ENCODE results near the gene ZNF423. TPM values are rescaled to one million over a fixed set of nuclear protein-coding genes. Genes with fewer than 3 reads are reported as not detected.

The ZNF423 gene
- total RNA-seq, 6 experiments from 2014 or later = 0.43 to 1.2 (median 0.89) TPM

DNA sequence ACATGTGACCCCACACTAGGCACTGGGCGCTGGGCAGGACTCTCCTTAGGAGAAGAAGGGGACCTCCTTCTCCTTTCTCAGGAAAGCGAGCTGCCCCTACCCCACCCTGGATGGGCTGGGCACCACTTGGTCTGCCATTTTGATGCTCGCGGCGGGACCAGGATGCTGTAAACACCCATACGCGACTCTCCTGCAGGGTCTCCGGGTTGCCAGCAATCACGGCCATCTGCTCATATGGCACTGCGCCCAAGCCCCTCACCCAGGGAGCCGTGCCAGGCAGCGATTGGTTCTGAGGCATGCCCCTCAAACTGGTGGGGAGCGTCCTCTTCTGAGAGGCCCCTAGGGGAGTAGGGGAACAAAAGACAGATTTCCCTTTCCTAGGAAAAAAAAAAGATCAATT, 383.3 kb downstream of the ZNF423 start:
- Histone ChIP-seq H3K36me3 (no peaks in the 10 kb centered on the region), H3K9me3 (no peaks in the 10 kb centered on the region), H3K4me3 (no peak overlapping the region), H3K27ac (no peak overlapping the region), H3K27me3 (no peaks in the 10 kb centered on the region), H3K4me1 (peaks cover 0 to 10% (median 4%) of the 10 kb centered on the region in 4 donors)
- peak in 1 of 3 donors; percentile 44 for DNase-seq
- ATAC-seq = no peak
- WGBS (ENCODE audit: insufficient coverage, low coverage, low lambda C conversion rate, missing lambda C conversion rate) = 100% methylated on average over 1 of the region's 13 CpGs
- no peak for TF ChIP-seq POLR2A (IDR thresholded peaks at IDR 0.05)
- TF ChIP-seq, protein P1, sequence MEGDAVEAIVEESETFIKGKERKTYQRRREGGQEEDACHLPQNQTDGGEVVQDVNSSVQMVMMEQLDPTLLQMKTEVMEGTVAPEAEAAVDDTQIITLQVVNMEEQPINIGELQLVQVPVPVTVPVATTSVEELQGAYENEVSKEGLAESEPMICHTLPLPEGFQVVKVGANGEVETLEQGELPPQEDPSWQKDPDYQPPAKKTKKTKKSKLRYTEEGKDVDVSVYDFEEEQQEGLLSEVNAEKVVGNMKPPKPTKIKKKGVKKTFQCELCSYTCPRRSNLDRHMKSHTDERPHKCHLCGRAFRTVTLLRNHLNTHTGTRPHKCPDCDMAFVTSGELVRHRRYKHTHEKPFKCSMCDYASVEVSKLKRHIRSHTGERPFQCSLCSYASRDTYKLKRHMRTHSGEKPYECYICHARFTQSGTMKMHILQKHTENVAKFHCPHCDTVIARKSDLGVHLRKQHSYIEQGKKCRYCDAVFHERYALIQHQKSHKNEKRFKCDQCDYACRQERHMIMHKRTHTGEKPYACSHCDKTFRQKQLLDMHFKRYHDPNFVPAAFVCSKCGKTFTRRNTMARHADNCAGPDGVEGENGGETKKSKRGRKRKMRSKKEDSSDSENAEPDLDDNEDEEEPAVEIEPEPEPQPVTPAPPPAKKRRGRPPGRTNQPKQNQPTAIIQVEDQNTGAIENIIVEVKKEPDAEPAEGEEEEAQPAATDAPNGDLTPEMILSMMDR (IDR thresholded peaks at IDR 0.05) = no peak
- intact Hi-C loops (cut with DNase I) = no loop called here

DNA sequence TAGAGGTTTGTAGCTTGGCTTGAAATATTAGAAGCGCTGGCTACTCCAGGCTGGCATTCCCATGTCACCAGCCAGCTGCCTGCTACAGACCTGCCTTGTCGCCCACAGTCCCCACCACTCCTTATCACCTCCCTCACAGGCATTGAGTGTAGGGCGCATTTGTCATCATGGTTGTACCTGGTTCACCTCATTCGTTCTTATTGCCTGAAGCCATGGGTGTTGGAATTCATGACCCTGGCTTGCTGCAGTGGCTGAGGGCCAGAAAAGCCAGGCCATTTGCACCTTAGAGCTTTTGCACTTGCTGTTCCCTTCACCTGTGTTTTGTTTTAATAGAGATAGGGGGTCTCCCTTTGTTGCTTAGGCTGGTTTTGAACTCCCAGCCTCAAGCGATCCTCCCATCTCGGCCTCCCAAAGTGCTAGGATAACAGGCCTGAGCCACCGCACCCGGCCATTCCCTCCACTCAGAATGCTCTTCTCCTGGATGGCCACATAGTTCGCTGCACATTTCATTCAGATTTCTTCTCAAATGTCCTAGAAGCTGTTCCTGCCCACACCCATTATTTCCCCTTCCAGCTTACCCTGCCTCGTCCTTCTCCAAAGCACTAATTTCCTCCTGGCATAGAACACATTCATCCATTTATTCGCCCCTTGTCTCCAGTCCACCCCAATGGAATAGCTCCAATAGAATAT, 384.7 kb downstream of the ZNF423 start:
- Histone ChIP-seq H3K27me3 (no peaks in the 10 kb centered on the region), H3K27ac (no peak overlapping the region), H3K4me1 (peaks cover 0 to 10% (median 4%) of the 10 kb centered on the region in 4 donors), H3K9me3 (no peaks in the 10 kb centered on the region), H3K36me3 (no peaks in the 10 kb centered on the region), H3K4me3 (no peak overlapping the region)
- DNase-seq = no peak
- WGBS (ENCODE audit: insufficient coverage, low coverage, low lambda C conversion rate, missing lambda C conversion rate) = 71% methylated on average over 5 of the region's 11 CpGs
- intact Hi-C loops (cut with DNase I) = no loop called here
- ATAC-seq = no peak
- TF ChIP-seq, protein P1 (IDR thresholded peaks at IDR 0.05) = no peak
- TF ChIP-seq POLR2A (IDR thresholded peaks at IDR 0.05) = no peak

DNA sequence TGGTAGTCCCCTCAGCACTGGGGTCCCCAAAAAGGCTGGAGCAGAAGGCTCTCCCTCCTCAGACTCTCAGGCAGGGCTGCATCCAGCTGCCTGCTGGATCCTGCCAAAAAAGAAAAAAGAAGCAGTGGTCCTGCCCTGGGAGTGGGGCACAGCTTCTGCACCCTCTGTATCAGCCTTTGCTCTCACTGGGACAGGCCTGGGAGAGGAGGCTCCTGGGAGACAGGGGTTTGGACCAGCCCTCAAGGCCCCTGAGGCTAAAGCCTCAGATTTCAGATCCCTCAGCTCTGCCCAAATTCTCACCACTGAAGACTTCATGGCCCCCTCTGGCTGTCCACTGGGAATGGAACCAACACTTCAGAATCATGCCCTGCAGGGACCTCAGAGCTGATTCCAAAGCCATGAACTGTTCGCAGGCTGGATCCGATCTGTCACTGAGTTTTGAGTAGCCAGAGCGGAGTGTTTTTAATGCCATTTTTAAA, 385.4 kb downstream of the ZNF423 start:
- peak in 2 of 4 donors; percentile 14 to 23 for ATAC-seq
- no peaks in the 10 kb centered on the region for H3K27me3 ChIP-seq
- H3K27ac ChIP-seq = peak overlapping the region in 1 of 3 donors; percentile 24
- peaks cover 0 to 10% (median 4%) of the 10 kb centered on the region in 4 donors for H3K4me1 ChIP-seq
- no peaks in the 10 kb centered on the region for H3K9me3 ChIP-seq
- intact Hi-C loops (cut with DNase I) = no loop called here
- WGBS (ENCODE audit: insufficient coverage, low coverage, low lambda C conversion rate, missing lambda C conversion rate) = 100% methylated on average over 1 of the region's 3 CpGs
- no peak for DNase-seq
- H3K4me3 ChIP-seq = no peak overlapping the region
- H3K36me3 ChIP-seq = no peaks in the 10 kb centered on the region
- no peak for TF ChIP-seq POLR2A (IDR thresholded peaks at IDR 0.05)
- TF ChIP-seq, protein P1 (IDR thresholded peaks at IDR 0.05) = no peak

DNA sequence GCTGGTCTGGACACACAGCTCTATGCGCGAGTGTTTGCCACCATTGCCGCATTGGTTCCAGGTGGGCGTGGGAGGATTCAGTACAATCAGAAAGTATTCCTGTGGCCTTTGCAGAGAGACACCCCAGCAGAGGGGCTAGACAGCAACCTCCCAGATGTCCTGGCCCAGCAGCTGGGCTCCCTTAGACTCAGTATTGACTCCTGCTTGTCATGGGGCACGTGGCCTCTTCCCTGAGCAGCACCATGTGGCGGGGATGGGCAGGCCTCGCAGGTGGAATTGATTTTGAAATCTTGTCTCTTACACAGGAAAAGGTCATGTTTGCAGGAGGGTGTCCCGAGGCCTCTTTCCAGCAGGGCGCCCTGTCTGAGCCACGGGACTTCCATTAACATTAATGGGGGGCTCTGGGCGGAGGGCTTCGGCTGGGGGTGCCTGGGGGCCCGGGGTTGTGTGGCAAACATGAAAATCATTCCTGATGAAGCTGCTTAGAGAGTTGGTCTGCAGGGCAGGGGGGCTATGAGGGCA, 385.9 kb downstream of the ZNF423 start:
- intact Hi-C loops (cut with DNase I) = no loop called here
- ATAC-seq = peak; percentile 89 to 96 (median 93)
- no peak overlapping the region for H3K4me3 ChIP-seq

More for the DNA sequence above, 385.9 kb downstream of the ZNF423 start:
- WGBS (ENCODE audit: insufficient coverage, low coverage, low lambda C conversion rate, missing lambda C conversion rate) = 100% methylated on average over 4 of the region's 13 CpGs
- peaks cover 0 to 10% (median 4%) of the 10 kb centered on the region in 4 donors for H3K4me1 ChIP-seq
- H3K9me3 ChIP-seq = no peaks in the 10 kb centered on the region
- peak overlapping the region in 1 of 3 donors; percentile 24 for H3K27ac ChIP-seq
- TF ChIP-seq POLR2A (IDR thresholded peaks at IDR 0.05) = no peak
- TF ChIP-seq, protein P1 (IDR thresholded peaks at IDR 0.05) = no peak
- H3K27me3 ChIP-seq = no peaks in the 10 kb centered on the region
- no peaks in the 10 kb centered on the region for H3K36me3 ChIP-seq
- DNase-seq = peak; percentile 69 to 91 (median 90)

Measured in right lobe of liver (tissue), 6 donors.